Right forelimb (tissue), 1 donor: ENCODE results near the gene TMPRSS11A.

Experiments
- DNase-seq: peaks from one replicate; pipeline ENCODE4 v3.0.0-alpha.2; 2018

Gene TMPRSS11A, protein sequence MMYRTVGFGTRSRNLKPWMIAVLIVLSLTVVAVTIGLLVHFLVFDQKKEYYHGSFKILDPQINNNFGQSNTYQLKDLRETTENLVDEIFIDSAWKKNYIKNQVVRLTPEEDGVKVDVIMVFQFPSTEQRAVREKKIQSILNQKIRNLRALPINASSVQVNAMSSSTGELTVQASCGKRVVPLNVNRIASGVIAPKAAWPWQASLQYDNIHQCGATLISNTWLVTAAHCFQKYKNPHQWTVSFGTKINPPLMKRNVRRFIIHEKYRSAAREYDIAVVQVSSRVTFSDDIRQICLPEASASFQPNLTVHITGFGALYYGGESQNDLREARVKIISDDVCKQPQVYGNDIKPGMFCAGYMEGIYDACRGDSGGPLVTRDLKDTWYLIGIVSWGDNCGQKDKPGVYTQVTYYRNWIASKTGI

GRCh38 chr4:67963356-67963755 lies at the start of gene TMPRSS11A:
TSS of gene TMPRSS11A (minus strand) at chr4:67963493. CDS start at chr4:67963393, 100 bp downstream.
- DNase-seq = no peak

DNA sequence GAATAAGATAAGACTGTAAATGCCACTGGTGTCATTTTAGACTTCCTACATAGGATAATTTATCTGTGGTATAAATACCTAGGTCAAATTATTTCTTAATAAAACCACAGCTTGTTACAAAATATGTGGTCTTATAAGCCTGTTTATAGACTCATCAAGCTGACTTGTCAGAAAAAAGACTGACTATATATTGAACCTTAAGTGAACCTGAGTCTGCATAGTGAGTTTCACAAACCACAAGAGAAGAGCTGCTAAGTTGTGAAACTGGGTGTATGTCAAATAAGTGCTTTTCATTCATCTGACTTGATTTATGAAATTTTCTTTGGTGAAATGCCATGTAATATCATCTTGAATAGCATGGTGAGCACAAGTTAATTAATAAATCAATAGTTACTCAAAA lies 48.4 kb upstream of the TMPRSS11A start:
- no peak for DNase-seq

- no peak for DNase-seq
These were observed 39.6 kb upstream of the TMPRSS11A start for GRCh38 chr4:68002906-68003305.

DNA sequence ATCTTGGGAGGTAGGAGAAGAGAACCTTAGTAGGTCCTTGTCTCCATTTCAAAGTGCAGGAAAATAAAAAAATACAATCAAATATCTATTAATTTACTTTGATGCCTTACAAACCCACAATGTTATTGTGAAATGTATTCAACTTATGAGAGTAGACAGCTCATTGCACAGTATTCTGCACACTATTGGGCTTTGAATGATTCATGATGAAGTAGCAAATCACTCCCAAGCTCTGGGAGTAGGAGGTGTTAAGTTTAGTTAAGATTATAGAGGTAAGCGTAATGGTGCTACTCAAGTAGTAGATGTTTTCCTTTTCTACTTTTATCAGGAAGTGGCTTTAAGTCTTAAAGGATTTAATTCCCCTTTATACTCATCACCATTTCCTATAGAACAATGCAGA lies 32.8 kb upstream of the TMPRSS11A start:
- no peak for DNase-seq

GRCh38 chr4:67988991-67989390 lies 25.7 kb upstream of the TMPRSS11A start:
- no peak for DNase-seq

GRCh38 chr4:67983333-67983732 lies 20.0 kb upstream of the TMPRSS11A start:
- DNase-seq = no peak

- DNase-seq = no peak
These were observed 17.2 kb upstream of the TMPRSS11A start for GRCh38 chr4:67980512-67980911.

DNA sequence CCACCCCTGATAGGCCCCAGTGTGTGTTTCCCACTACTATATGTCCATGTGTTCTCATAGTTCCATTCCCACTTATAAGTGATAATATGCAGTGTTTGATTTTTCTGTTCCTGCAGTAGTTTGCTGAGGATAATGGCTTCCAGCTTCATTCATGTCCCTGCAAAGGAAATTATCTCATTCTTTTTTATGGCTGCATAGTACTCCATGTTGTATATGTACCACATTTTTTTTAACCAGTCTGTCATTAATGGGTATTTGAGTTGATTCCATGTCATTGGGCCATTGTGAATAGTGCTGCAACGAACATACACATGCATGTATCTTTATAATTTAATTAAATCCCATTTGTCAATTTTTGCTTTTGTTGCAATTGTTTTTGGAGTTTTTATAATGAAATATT lies 10.3 kb upstream of the TMPRSS11A start:
- DNase-seq = no peak

DNA sequence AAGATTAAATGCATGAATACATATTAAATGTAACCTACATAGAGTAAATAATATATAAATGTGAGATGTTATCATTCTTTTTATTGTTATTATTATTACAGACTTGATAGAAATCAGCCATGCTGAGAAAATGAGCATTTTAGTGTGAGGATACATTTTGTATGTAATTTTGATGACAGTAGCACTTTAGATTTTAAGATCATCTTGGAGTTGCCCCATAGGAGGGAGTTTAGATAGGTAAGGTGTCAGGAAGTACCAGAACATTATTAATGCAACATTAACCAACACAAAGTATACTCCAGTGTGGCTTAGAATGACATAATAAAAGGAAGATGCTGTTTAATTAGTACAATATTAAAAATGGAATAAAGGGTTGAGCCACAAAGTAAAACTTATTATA lies 8.4 kb downstream of the TMPRSS11A start:
- no peak for DNase-seq

DNA sequence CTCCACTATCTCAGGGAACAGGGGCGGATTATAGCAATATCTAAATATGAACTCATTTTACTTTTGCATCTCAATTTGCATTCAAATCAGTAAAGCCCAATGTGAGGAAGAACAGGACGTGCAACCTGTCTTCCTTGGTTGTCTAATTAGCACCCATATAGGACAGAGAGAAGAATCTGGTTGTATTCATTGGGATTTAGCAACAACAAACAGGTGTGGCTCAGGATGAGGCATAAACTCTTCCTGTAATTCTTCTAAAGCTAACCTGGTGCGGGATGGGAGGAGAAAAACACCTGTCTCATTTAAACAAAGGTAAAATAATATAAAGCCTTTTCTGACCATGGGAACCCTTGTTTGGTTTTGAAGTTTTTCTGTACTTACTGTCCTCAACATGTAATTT lies 22.2 kb downstream of the TMPRSS11A start:
- DNase-seq = no peak

GRCh38 chr4:67940506-67940905 lies 22.8 kb downstream of the TMPRSS11A start:
- DNase-seq = no peak

DNA sequence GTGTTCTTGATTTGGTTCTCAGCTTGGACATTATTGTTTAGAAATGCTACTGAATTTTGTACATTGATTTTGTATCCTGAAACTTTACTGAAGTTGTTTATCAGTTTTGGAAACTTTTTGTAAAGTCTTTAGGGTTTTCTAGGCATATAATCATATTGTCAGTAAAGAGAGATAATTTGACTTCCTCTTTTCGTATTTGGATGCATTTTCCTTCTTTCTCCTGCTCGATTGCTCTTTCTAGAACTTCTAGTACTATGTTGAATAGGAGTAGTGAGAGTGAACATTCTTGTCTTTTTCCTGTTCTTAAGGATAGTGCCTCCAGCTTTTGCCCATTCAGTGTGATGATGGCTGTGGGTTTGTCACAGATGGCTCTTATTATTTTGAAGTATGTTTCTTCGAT lies 24.1 kb downstream of the TMPRSS11A start:
- DNase-seq = no peak

GRCh38 chr4:67935888-67936287 lies 27.4 kb downstream of the TMPRSS11A start:
- DNase-seq = no peak

DNA sequence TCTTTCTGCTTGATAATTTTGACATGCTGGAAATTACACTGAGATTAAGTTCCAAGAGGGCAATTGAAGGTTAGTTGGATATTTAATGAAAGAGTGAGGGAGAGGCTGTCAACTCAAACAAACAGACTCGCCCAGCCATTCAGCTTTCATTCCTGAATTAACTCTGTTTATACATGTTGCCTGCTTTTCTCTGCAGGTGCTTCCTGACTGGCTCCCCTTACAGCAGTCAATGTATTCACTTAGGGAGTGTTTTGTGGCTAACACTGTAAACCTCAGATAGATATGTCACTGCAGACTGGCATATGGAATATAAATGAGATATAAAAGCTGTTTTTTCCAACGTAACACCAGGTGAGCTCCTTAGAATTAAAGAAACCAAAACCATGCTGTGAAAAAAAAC lies 28.7 kb downstream of the TMPRSS11A start:
- DNase-seq = no peak

- DNase-seq = no peak
These were observed 29.5 kb downstream of the TMPRSS11A start for GRCh38 chr4:67933755-67934154.

GRCh38 chr4:67933038-67933437 lies 30.3 kb downstream of the TMPRSS11A start:
- no peak for DNase-seq

GRCh38 chr4:67931256-67931655 lies 32.0 kb downstream of the TMPRSS11A start:
- no peak for DNase-seq

DNA sequence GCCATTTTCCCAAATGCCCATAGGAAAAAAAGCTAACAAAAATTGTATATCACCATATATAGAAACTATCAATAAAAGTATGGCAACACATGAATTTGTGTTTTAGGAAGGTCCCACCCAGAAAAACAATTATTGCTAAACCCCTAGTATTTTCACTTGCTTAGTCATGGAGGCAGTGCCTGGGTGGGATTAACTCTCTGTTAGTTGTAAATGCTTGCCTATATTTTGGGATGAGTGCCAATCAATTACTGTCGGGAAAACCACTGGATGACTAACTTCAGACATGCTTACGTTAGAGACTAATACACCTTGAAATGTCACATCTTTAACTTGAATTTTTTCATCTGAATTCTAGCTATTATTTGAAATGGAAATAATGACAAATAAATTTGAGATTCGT lies 33.9 kb downstream of the TMPRSS11A start:
- DNase-seq = no peak

DNA sequence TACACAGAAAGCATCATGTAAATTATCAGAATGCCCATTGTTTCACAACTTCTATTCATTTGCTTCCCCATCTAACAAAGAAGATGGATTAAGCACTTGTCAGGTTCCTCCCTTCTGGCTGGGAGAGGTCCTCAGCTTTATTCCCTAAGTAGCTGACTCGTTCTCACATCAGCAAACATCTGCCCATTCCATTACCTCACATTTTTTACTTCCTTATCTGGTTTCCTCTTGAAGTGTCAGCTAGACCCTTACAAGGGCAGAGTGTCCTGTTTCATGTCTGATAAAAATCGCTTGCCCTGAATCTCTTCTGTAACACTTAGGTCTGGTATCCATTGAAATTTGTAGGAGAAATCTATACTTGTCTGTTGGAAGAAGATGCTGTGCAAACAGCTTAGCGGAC lies 34.7 kb downstream of the TMPRSS11A start:
- no peak for DNase-seq

GRCh38 chr4:67927251-67927650 lies 36.0 kb downstream of the TMPRSS11A start:
- no peak for DNase-seq

- DNase-seq = no peak
These were observed 36.8 kb downstream of the TMPRSS11A start for GRCh38 chr4:67926485-67926884.

GRCh38 chr4:67922697-67923096 lies 40.6 kb downstream of the TMPRSS11A start:
- no peak for DNase-seq

- DNase-seq = no peak
These were observed 44.9 kb downstream of the TMPRSS11A start for GRCh38 chr4:67918428-67918827.

GRCh38 chr4:67915400-67915966 lies 47.8 kb downstream of the TMPRSS11A start:
- no peak for DNase-seq

DNA sequence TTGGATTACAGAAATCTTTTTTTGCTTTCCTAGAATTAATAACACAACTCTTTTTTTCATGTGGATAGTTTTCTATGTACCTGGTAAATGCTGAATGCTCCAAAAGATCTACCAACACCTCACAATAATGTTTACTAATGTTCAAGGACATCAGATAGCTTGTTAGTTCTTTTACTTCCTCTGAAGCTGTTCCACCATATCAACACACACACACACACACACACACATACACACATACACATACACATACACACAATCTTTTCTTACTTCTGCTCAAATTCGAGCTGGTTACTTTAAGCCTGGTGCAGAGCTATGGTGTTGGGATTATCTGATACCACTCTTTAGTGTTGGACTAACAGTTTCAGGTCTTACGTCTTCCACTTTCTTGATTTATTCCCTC lies 51.2 kb downstream of the TMPRSS11A start:
- no peak for DNase-seq
